KOPT-K1 (cell line): ENCODE data around the gene NEK2.
"Not testable (repeated sequence)": the region's sequence is repeated elsewhere in the genome, so short reads cannot be mapped to it uniquely, and the experiment has no call there.

ENCODE experiments used
- H3K27ac ChIP-seq: fragments of 200-600 bp; sonication (generic); 2 replicates; pipeline ENCODE4 v1.5.1; 2016; ENCODE audit warnings: antibody characterized with exemption, mild to moderate bottlenecking, low read depth, low read length; ENCODE audit not compliant: poor library complexity, severe bottlenecking
- H3K36me3 ChIP-seq: fragments of 200-600 bp; sonication (generic); 2 replicates; pipeline ENCODE4 v1.5.1; 2017; ENCODE audit warnings: antibody characterized with exemption, mild to moderate bottlenecking, low read length, moderate library complexity; ENCODE audit not compliant: insufficient read depth
- H3K9me3 ChIP-seq: fragments of 200-600 bp; sonication (generic); 2 replicates; pipeline ENCODE4 v1.5.1; 2017; ENCODE audit warnings: antibody characterized with exemption, low read length, mild to moderate bottlenecking; ENCODE audit not compliant: insufficient read depth, poor library complexity, severe bottlenecking

Gene NEK2

GRCh38 chr1:211703812-211704537 is 28.6 kb upstream of the NEK2 start:
- Histone ChIP-seq H3K9me3 (no peaks in the 10 kb centered on the region), H3K36me3 (no peaks in the 10 kb centered on the region), H3K27ac (no peak overlapping the region)

- no peaks in the 10 kb centered on the region for H3K9me3 ChIP-seq
- no peak overlapping the region for H3K27ac ChIP-seq
- H3K36me3 ChIP-seq: no peaks in the 10 kb centered on the region
These were observed 26.3 kb upstream of the NEK2 start for GRCh38 chr1:211701733-211702132.

- Histone ChIP-seq H3K36me3 (no peaks in the 10 kb centered on the region), H3K9me3 (peaks cover 7% of the 10 kb centered on the region), H3K27ac (no peak overlapping the region)
These were observed 23.6 kb upstream of the NEK2 start for GRCh38 chr1:211699059-211699458.

GRCh38 chr1:211698161-211699026 is 23.0 kb upstream of the NEK2 start:
- Histone ChIP-seq H3K9me3 (peaks cover 10% of the 10 kb centered on the region), H3K36me3 (no peaks in the 10 kb centered on the region), H3K27ac (no peak overlapping the region)

GRCh38 chr1:211697356-211697755 is 21.9 kb upstream of the NEK2 start:
- Histone ChIP-seq H3K9me3 (peaks cover 10% of the 10 kb centered on the region), H3K36me3 (no peaks in the 10 kb centered on the region), H3K27ac (no peak overlapping the region)

GRCh38 chr1:211695135-211695816 is 19.9 kb upstream of the NEK2 start:
- H3K27ac ChIP-seq: no peak overlapping the region
- H3K36me3 ChIP-seq: no peaks in the 10 kb centered on the region
- H3K9me3 ChIP-seq: peaks cover 10% of the 10 kb centered on the region

GRCh38 chr1:211693911-211694310 is 18.5 kb upstream of the NEK2 start:
- not testable (repeated sequence) for H3K9me3 ChIP-seq, H3K27ac ChIP-seq, H3K36me3 ChIP-seq

GRCh38 chr1:211688421-211688820 is 13.0 kb upstream of the NEK2 start:
- H3K9me3 ChIP-seq: no peaks in the 10 kb centered on the region
- no peak overlapping the region for H3K27ac ChIP-seq
- no peaks in the 10 kb centered on the region for H3K36me3 ChIP-seq

GRCh38 chr1:211687462-211688215 is 12.2 kb upstream of the NEK2 start:
- Histone ChIP-seq H3K36me3 (no peaks in the 10 kb centered on the region), H3K9me3 (no peaks in the 10 kb centered on the region), H3K27ac (no peak overlapping the region)

- no peak overlapping the region for H3K27ac ChIP-seq
- no peaks in the 10 kb centered on the region for H3K36me3 ChIP-seq
- no peaks in the 10 kb centered on the region for H3K9me3 ChIP-seq
These were observed 10.4 kb upstream of the NEK2 start for GRCh38 chr1:211685823-211686222.

- H3K9me3 ChIP-seq: no peaks in the 10 kb centered on the region
- H3K36me3 ChIP-seq: no peaks in the 10 kb centered on the region
- H3K27ac ChIP-seq: no peak overlapping the region
These were observed 9.4 kb upstream of the NEK2 start for GRCh38 chr1:211684791-211685190.

GRCh38 chr1:211684331-211684730 is 8.9 kb upstream of the NEK2 start:
- Histone ChIP-seq H3K27ac (no peak overlapping the region), H3K9me3 (no peaks in the 10 kb centered on the region), H3K36me3 (no peaks in the 10 kb centered on the region)

GRCh38 chr1:211683396-211684297 is 8.2 kb upstream of the NEK2 start:
- Histone ChIP-seq H3K9me3 (no peaks in the 10 kb centered on the region), H3K27ac (no peak overlapping the region), H3K36me3 (no peaks in the 10 kb centered on the region)

GRCh38 chr1:211682186-211682585 is 6.8 kb upstream of the NEK2 start:
- H3K27ac ChIP-seq, H3K9me3 ChIP-seq, H3K36me3 ChIP-seq: not testable (repeated sequence)
